H9 (cell line): ENCODE data around the gene SLC13A4. TPM values are rescaled to one million over a fixed set of nuclear protein-coding genes. Genes with fewer than 3 reads are reported as not detected.

Experiments used
- DNase-seq: peaks from one replicate; pipeline ENCODE4 v3.0.0-alpha.2; 2017
- H2AFZ ChIP-seq: one replicate; pipeline ENCODE4 v1.6.1; 2013; ENCODE audit warnings: mild to moderate bottlenecking, low read length, control low read depth, moderate library complexity
- H2AK5ac ChIP-seq: 2 replicates; pipeline ENCODE4 v1.6.1; 2013; ENCODE audit warnings: low read length, control low read depth, mixed read lengths; ENCODE audit not compliant: insufficient read length
- H2BK120ac ChIP-seq: one replicate; pipeline ENCODE4 v1.6.1; 2013; ENCODE audit warnings: low read depth, mild to moderate bottlenecking, low read length, control low read depth, inconsistent platforms; ENCODE audit not compliant: poor library complexity, severe bottlenecking
- H2BK12ac ChIP-seq: 2 replicates; pipeline ENCODE4 v1.6.1; 2013; ENCODE audit warnings: low read length, control low read depth, mixed read lengths, low read depth; ENCODE audit not compliant: insufficient read length
- H2BK15ac ChIP-seq: 2 replicates; pipeline ENCODE4 v1.6.1; 2013; ENCODE audit warnings: low read depth, low read length, control low read depth
- H2BK20ac ChIP-seq: one replicate; pipeline ENCODE4 v1.6.1; 2013; ENCODE audit warnings: low read depth, mild to moderate bottlenecking, low read length, control low read depth, inconsistent platforms; ENCODE audit not compliant: poor library complexity, severe bottlenecking
- H2BK5ac ChIP-seq: 2 replicates; pipeline ENCODE4 v1.6.1; 2013; ENCODE audit warnings: low read length, control low read depth, mixed read lengths; ENCODE audit not compliant: insufficient read length
- H3K14ac ChIP-seq: 2 replicates; pipeline ENCODE4 v1.6.1; 2013; ENCODE audit warnings: low read length, control low read depth; ENCODE audit not compliant: insufficient read depth
- H3K18ac ChIP-seq: 2 replicates; pipeline ENCODE4 v1.6.1; 2013; ENCODE audit warnings: low read depth, mild to moderate bottlenecking, mixed read lengths, low read length, control low read depth; ENCODE audit not compliant: insufficient read length
- H3K23ac ChIP-seq: 2 replicates; pipeline ENCODE4 v1.6.1; 2013; ENCODE audit warnings: low read length, control low read depth, mixed read lengths, low read depth; ENCODE audit not compliant: insufficient read length
- H3K23me2 ChIP-seq: 2 replicates; pipeline ENCODE4 v1.6.1; 2013; ENCODE audit warnings: low read depth, mild to moderate bottlenecking, mixed read lengths, low read length, control low read depth; ENCODE audit not compliant: insufficient read length, poor library complexity, severe bottlenecking
- H3K27ac ChIP-seq: 2 replicates; pipeline ENCODE4 v1.5.1; 2013; ENCODE audit warnings: low read length, control low read depth, mixed read lengths, low read depth; ENCODE audit not compliant: insufficient read length
- H3K27me3 ChIP-seq: 2 replicates; pipeline ENCODE4 v1.6.1; 2013; ENCODE audit warnings: low read length, control low read depth, inconsistent platforms; ENCODE audit not compliant: insufficient read depth
- H3K4ac ChIP-seq: 2 replicates; pipeline ENCODE4 v1.6.1; 2013; ENCODE audit warnings: low read depth, mild to moderate bottlenecking, control low read depth, inconsistent platforms, low read length, moderate library complexity
- H3K4me1 ChIP-seq: 2 replicates; pipeline ENCODE4 v1.6.1; 2013; ENCODE audit warnings: low read length, control low read depth, inconsistent platforms; ENCODE audit not compliant: insufficient read depth
- H3K4me2 ChIP-seq: 2 replicates; pipeline ENCODE4 v1.6.1; 2013; ENCODE audit warnings: low read length, control low read depth, mixed read lengths; ENCODE audit not compliant: insufficient read length, insufficient read depth
- H3K56ac ChIP-seq: 2 replicates; pipeline ENCODE4 v1.6.1; 2013; ENCODE audit warnings: low read depth, mild to moderate bottlenecking, mixed read lengths, low read length, control low read depth; ENCODE audit not compliant: insufficient read length
- H3K79me1 ChIP-seq: 2 replicates; pipeline ENCODE4 v1.6.1; 2013; ENCODE audit warnings: low read depth, mild to moderate bottlenecking, moderate library complexity, low read length, control low read depth, inconsistent platforms; ENCODE audit not compliant: insufficient read depth, poor library complexity, severe bottlenecking
- H3K79me2 ChIP-seq: 2 replicates; pipeline ENCODE4 v1.6.1; 2013; ENCODE audit warnings: low read length, control low read depth, inconsistent platforms; ENCODE audit not compliant: insufficient read depth
- H3K9ac ChIP-seq: 2 replicates; pipeline ENCODE4 v1.6.1; 2013; ENCODE audit warnings: low read length, control low read depth, mixed read lengths; ENCODE audit not compliant: insufficient read length; ENCODE audit errors: extremely low read depth
- H3K9me3 ChIP-seq: one replicate; pipeline ENCODE4 v1.6.1; 2013; ENCODE audit warnings: low read depth, low read length, inconsistent platforms; ENCODE audit not compliant: control insufficient read depth
- H3T11ph ChIP-seq: one replicate; pipeline ENCODE4 v1.6.1; 2013; ENCODE audit warnings: mild to moderate bottlenecking, low read length, control low read depth, inconsistent platforms
- H4K20me1 ChIP-seq: one replicate; pipeline ENCODE4 v1.6.1; 2013; ENCODE audit not compliant: control insufficient read depth, insufficient read length, insufficient read depth
- H4K5ac ChIP-seq: 2 replicates; pipeline ENCODE4 v1.6.1; 2013; ENCODE audit warnings: low read depth, mild to moderate bottlenecking, mixed read lengths, low read length, control low read depth; ENCODE audit not compliant: insufficient read length
- H4K8ac ChIP-seq: replicated peaks from 2 replicates; pipeline ENCODE4 v1.6.1; 2013; ENCODE audit warnings: low read length, control low read depth, mixed read lengths, low read depth; ENCODE audit not compliant: insufficient read length
- H4K91ac ChIP-seq: 2 replicates; pipeline ENCODE4 v1.6.1; 2013; ENCODE audit warnings: low read depth, mild to moderate bottlenecking, moderate library complexity, mixed read lengths, low read length, control low read depth; ENCODE audit not compliant: insufficient read length
- H3K27ac Mint-ChIP-seq, 3 experiments: 2 replicates in 2 of 3; 3 replicates in 1 of 3; pipeline ENCODE4 v1.8.0; 2020 to 2021; ENCODE audit warnings: mixed read lengths in 3 of 3, mild to moderate bottlenecking in 1 of 3, moderate library complexity in 1 of 3
- H3K27me3 Mint-ChIP-seq: 2 replicates; pipeline ENCODE4 v1.8.0; 2021; ENCODE audit warnings: low read depth, mild to moderate bottlenecking, moderate library complexity, mixed read lengths
- H3K36me3 Mint-ChIP-seq, 3 experiments: 2 replicates in 2 of 3; 3 replicates in 1 of 3; pipeline ENCODE4 v1.8.0; 2020 to 2021; ENCODE audit warnings: low read depth in 3 of 3, mixed read lengths in 3 of 3; ENCODE audit not compliant: insufficient read depth in 1 of 3
- H3K4me1 Mint-ChIP-seq, 2 experiments: 2 replicates each; pipeline ENCODE4 v1.8.0; 2020; ENCODE audit warnings: mixed read lengths in 2 of 2
- H3K4me3 Mint-ChIP-seq, 2 experiments: 2 replicates in 1 of 2; 3 replicates in 1 of 2; pipeline ENCODE4 v1.8.0; 2020 to 2021; ENCODE audit warnings: mild to moderate bottlenecking in 2 of 2, mixed read lengths in 2 of 2, moderate library complexity in 1 of 2
- H3K9me3 Mint-ChIP-seq, 2 experiments: 2 replicates in 1 of 2; 3 replicates in 1 of 2; pipeline ENCODE4 v1.8.0; 2020; ENCODE audit warnings: mild to moderate bottlenecking in 2 of 2, mixed read lengths in 2 of 2, moderate library complexity in 1 of 2
- CTCF ChIP-seq: fragments of 200-600 bp; sonication (generic); conservative IDR thresholded peaks from 3 replicates; pipeline ENCODE4 v1.8.0; 2021; ENCODE audit warnings: antibody characterized with exemption, mild to moderate bottlenecking
- WGBS: extraction: QIAGEN DNeasy Blood & Tissue Kit; methylation state at CpG from one replicate; pipeline ENCODE4 v1.1.7; 2013; ENCODE audit warnings: missing lambda C conversion rate, low lambda C conversion rate, mixed read lengths; ENCODE audit not compliant: insufficient read length; ENCODE audit errors: extremely low coverage; 5-methylcytosine and 5-hydroxymethylcytosine counted together
- total RNA-seq: library from RNA; stranded (reverse); gene quantifications from 2 replicates; pipeline ENCODE4 v1.2.1, GENCODE V29; 2021

SLC13A4 gene
- total RNA-seq, 1 experiment from 2014 or later = 3.5 TPM

- Histone ChIP-seq H3K23ac (no peak overlapping the region), H2BK120ac (no peak overlapping the region), H4K8ac (no peak overlapping the region), H3K79me1 (no peaks in the 10 kb centered on the region), H3K4me2 (no peak overlapping the region), H4K91ac (no peak overlapping the region), H2BK20ac (no peak overlapping the region), H3K23me2 (no peaks in the 10 kb centered on the region), H2BK12ac (no peak overlapping the region), H3K14ac (no peak overlapping the region), H3K9me3 (no peaks in the 10 kb centered on the region), H3K27me3 (no peaks in the 10 kb centered on the region), H3K9ac (no peak overlapping the region), H3K4me1 (no peaks in the 10 kb centered on the region), H3T11ph (no peak overlapping the region), H3K27ac (no peak overlapping the region), H3K79me2 (no peaks in the 10 kb centered on the region), H2BK5ac (no peak overlapping the region), H4K20me1 (no peaks in the 10 kb centered on the region), H3K18ac (no peak overlapping the region), H3K4ac (no peak overlapping the region), H4K5ac (no peak overlapping the region), H3K56ac (no peak overlapping the region), H2AFZ (no peak overlapping the region), H2AK5ac (no peak overlapping the region), H2BK15ac (no peak overlapping the region)
- no peak for DNase-seq
- Mint-ChIP-seq H3K27me3 (peaks cover 6% of the 10 kb centered on the region; the same call in 1 of the 2 replicates), H3K9me3 (no peaks in the 10 kb centered on the region), H3K4me1 (peaks cover 2 to 4% of the 10 kb centered on the region in 2 experiments; a peak in 3 of 4 replicates), H3K36me3 (no peaks in the 10 kb centered on the region), H3K4me3 (no peak overlapping the region), H3K27ac (peak overlapping the region in 1 of 3 experiments; percentile 62; a peak in 2 of 7 replicates)
- no peak for TF ChIP-seq CTCF
- WGBS = no CpG with 5 or more reads among the region's 21 CpGs
These were observed 5.8 kb upstream of the SLC13A4 start for GRCh38 chr7:135733603-135734342.
